Measurements from ENCODE around the gene IGLON5.
A peak's percentile ranks its signal among the peaks of the same experiment; 100 is the strongest.

The IGLON5 gene

GRCh38 chr19:51364200-51365106 is 53.0 kb downstream of the IGLON5 start:
- Histone ChIP-seq H2AFZ (ENCODE audit: low read depth, low read length) (no peak overlapping the region), H3K9me3 (ENCODE audit: insufficient read depth, low read length) (no peaks in the 10 kb centered on the region), H3K79me2 (ENCODE audit: low read length) (peaks cover 19% of the 10 kb centered on the region), H3K4me1 (ENCODE audit: low read length) (peaks cover 12% of the 10 kb centered on the region), H3K4me2 (ENCODE audit: low read length) (no peak overlapping the region), H3K27me3 (ENCODE audit: low read depth, low read length) (no peaks in the 10 kb centered on the region), H3K9ac (ENCODE audit: low read length) (no peak overlapping the region), H3K27ac (ENCODE audit: low read length) (no peak overlapping the region), H3K4me3 (ENCODE audit: low read length) (no peak overlapping the region), H4K20me1 (ENCODE audit: insufficient read depth, low read length) (no peaks in the 10 kb centered on the region), H3K36me3 (replicated peaks; ENCODE audit: low read depth, low read length) (no peaks in the 10 kb centered on the region)
- TF ChIP-seq EZH2phosphoT487 (IDR thresholded peaks at IDR 0.05; ENCODE audit: low read depth), result no peak
- TF ChIP-seq, protein P1, sequence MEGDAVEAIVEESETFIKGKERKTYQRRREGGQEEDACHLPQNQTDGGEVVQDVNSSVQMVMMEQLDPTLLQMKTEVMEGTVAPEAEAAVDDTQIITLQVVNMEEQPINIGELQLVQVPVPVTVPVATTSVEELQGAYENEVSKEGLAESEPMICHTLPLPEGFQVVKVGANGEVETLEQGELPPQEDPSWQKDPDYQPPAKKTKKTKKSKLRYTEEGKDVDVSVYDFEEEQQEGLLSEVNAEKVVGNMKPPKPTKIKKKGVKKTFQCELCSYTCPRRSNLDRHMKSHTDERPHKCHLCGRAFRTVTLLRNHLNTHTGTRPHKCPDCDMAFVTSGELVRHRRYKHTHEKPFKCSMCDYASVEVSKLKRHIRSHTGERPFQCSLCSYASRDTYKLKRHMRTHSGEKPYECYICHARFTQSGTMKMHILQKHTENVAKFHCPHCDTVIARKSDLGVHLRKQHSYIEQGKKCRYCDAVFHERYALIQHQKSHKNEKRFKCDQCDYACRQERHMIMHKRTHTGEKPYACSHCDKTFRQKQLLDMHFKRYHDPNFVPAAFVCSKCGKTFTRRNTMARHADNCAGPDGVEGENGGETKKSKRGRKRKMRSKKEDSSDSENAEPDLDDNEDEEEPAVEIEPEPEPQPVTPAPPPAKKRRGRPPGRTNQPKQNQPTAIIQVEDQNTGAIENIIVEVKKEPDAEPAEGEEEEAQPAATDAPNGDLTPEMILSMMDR (IDR thresholded peaks at IDR 0.05; ENCODE audit: low read depth, low read length), result no peak

GRCh38 chr19:51365211-51365964 is 53.9 kb downstream of the IGLON5 start:
- peaks cover 12% of the 10 kb centered on the region for H3K4me1 ChIP-seq (ENCODE audit: low read length)
- H3K27ac ChIP-seq (ENCODE audit: low read length), result peak overlapping the region; percentile 51
- H2AFZ ChIP-seq (ENCODE audit: low read depth, low read length), result peak overlapping the region; percentile 34

DNA sequence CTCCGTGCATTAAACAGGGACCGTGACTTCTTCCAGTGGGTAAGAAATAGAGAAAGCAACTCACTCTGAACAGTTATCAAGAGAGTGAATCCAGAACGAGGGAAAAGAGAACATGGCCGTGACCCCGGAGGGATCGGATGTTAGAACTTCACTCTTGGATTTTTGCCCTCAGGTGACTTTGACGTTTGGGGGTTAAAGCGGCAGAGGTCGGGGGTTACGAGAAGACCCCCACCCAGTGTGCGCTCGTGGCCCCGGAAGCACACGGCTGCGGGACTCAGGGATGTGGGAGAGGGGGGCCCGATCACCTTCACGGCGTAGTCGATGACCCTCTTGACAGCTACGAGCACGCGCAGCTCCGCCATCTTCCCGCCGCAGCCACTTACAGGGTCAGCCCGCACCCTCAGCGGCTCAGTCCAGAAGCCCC is 54.5 kb downstream of the IGLON5 start, which contains the start of gene ETFB:
Gene ETFB, minus strand, starts transcription at position 424 of the 424 bp plus-strand sequence. Its CDS starts 62 bp downstream, at position 362.
- Histone ChIP-seq H2AFZ (ENCODE audit: low read depth, low read length) (peak within 1 kb of the TSS; percentile 34), H3K4me1 (ENCODE audit: low read length) (peaks cover 12% of the 10 kb centered on the region), H3K36me3 (replicated peaks; ENCODE audit: low read depth, low read length) (no peaks in the 10 kb centered on the region), H3K79me2 (ENCODE audit: low read length) (peaks cover 19% of the 10 kb centered on the region), H4K20me1 (ENCODE audit: insufficient read depth, low read length) (no peaks in the 10 kb centered on the region), H3K4me3 (ENCODE audit: low read length) (peak within 1 kb of the TSS; percentile 95), H3K27me3 (ENCODE audit: low read depth, low read length) (no peaks in the 10 kb centered on the region), H3K9ac (ENCODE audit: low read length) (peak within 1 kb of the TSS; percentile 96), H3K4me2 (ENCODE audit: low read length) (peak within 1 kb of the TSS; percentile 94), H3K9me3 (ENCODE audit: insufficient read depth, low read length) (no peaks in the 10 kb centered on the region), H3K27ac (ENCODE audit: low read length) (peak within 1 kb of the TSS; percentile 83)
- TF ChIP-seq EZH2phosphoT487 (IDR thresholded peaks at IDR 0.05; ENCODE audit: low read depth), result no peak
- TF ChIP-seq, protein P1 (IDR thresholded peaks at IDR 0.05; ENCODE audit: low read depth, low read length), result no peak

More at GRCh38 chr19:51365211-51365964, 53.9 kb downstream of the IGLON5 start:
- no peaks in the 10 kb centered on the region for H4K20me1 ChIP-seq (ENCODE audit: insufficient read depth, low read length)
- no peak for TF ChIP-seq EZH2phosphoT487 (IDR thresholded peaks at IDR 0.05; ENCODE audit: low read depth)
- TF ChIP-seq, protein P1 (IDR thresholded peaks at IDR 0.05; ENCODE audit: low read depth, low read length), result peak; percentile 37
- H3K79me2 ChIP-seq (ENCODE audit: low read length), result peaks cover 19% of the 10 kb centered on the region
- H3K9ac ChIP-seq (ENCODE audit: low read length), result peak overlapping the region; percentile 90
- H3K27me3 ChIP-seq (ENCODE audit: low read depth, low read length), result no peaks in the 10 kb centered on the region
- no peaks in the 10 kb centered on the region for H3K9me3 ChIP-seq (ENCODE audit: insufficient read depth, low read length)
- peak overlapping the region; percentile 95 for H3K4me3 ChIP-seq (ENCODE audit: low read length)
- peak overlapping the region; percentile 94 for H3K4me2 ChIP-seq (ENCODE audit: low read length)
- H3K36me3 ChIP-seq (replicated peaks; ENCODE audit: low read depth, low read length), result no peaks in the 10 kb centered on the region
